ENCODE measurements around the gene SLC10A7.

Gene SLC10A7, protein sequence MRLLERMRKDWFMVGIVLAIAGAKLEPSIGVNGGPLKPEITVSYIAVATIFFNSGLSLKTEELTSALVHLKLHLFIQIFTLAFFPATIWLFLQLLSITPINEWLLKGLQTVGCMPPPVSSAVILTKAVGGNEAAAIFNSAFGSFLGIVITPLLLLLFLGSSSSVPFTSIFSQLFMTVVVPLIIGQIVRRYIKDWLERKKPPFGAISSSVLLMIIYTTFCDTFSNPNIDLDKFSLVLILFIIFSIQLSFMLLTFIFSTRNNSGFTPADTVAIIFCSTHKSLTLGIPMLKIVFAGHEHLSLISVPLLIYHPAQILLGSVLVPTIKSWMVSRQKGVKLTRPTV

DNA sequence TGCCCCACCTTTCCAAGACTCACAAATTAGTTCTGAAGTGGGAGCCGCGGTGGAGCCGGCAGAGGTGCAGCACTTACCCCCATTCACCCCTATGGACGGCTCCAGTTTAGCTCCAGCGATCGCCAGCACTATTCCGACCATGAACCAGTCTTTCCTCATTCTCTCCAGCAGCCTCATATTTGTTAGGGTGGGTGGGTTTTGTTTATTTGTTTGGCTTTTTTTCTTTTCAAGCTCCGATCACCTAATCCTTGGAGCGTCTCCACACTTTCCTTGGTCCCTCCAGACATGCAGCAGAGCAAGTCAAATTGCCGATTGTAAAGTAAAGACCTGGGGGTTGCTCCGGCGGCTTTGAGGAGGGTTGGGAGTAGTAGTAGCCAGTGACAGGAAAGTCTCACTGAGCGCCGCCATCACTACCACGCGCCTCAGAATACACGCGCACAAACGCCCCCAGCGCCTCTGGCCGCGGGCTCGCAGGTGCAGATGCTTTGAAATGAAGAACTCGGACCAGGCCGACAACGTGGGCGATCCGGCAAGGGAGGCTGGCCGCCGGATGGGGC lies at the start of gene SLC10A7:
SLC10A7 (minus strand) TSS at position 400 of the 557 bp plus-strand sequence; CDS start at position 177, 223 bp downstream.
- Mint-ChIP-seq H3K4me3 (no peak within 1 kb of the TSS), H3K27ac (no peak within 1 kb of the TSS), H3K4me1 (ENCODE audit: low read depth) (peaks cover 25% of the 10 kb centered on the region), H3K9me3 (no peaks in the 10 kb centered on the region), H3K27me3 (ENCODE audit: low read depth) (no peaks in the 10 kb centered on the region), H3K36me3 (ENCODE audit: low read depth) (no peaks in the 10 kb centered on the region)

DNA sequence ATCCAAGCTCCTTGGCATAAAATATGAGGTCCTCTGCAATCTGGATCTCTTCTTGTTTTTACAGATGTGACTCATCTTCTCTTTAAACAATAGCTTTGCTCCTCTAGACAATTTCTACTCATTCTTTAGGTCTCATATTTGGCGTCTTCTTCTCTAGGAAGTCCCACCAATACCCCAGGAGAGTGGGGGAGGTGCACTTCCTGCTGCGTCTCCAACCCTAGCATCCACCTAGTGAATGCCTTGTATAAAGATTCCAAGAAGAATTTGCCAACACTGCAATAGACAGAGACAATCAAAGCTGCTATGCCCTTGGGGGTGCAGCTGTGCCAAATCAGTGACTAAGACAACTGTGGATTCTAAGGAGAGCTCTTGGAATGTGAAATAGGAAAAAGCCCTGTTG lies 45.7 kb upstream of the SLC10A7 start:
- Mint-ChIP-seq H3K27ac (no peak overlapping the region), H3K27me3 (ENCODE audit: low read depth) (no peaks in the 10 kb centered on the region), H3K4me1 (ENCODE audit: low read depth) (no peaks in the 10 kb centered on the region), H3K36me3 (ENCODE audit: low read depth) (no peaks in the 10 kb centered on the region), H3K4me3 (no peak overlapping the region), H3K9me3 (no peaks in the 10 kb centered on the region)

DNA sequence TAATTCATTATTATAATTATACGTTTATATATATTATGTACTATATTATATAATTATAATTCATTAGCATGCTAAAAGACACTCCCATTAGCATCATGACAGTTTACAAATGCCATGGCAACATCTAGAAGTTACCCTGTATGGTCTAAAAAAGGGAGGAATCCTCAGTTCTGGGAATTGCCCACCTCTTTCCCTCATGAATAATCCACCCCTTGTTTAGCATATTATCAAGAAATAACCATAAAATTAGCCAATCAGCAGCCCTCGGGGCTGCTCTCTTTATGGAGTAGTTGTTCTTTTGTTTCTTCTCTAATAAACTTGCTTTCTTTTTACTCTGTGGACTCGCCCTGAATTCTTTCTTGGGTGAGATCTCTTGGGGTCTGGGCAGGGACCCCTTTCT lies 42.8 kb upstream of the SLC10A7 start:
- Mint-ChIP-seq H3K27ac (no peak overlapping the region), H3K36me3 (ENCODE audit: low read depth) (peaks cover 2% of the 10 kb centered on the region), H3K9me3 (no peaks in the 10 kb centered on the region), H3K27me3 (ENCODE audit: low read depth) (peaks cover 4% of the 10 kb centered on the region), H3K4me1 (ENCODE audit: low read depth) (no peaks in the 10 kb centered on the region), H3K4me3 (no peak overlapping the region)

DNA sequence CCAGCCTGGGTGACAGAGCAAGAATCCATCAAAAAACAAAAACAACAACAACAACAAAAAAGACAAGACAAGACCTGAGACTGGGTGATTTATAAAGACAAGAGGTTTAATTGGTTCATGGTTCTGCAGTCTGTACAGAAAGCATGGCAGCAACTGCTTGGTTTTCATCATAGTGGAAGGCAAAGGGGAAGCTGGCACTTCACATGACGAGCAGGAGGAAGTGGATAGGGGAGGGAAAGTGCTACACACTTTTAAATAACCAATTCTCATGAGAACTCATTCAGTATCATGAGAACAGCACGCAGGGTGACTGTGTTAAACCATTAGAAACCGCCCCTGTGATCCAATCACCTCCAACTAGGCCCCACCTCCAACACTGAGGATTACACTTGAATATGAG lies 28.4 kb upstream of the SLC10A7 start:
- no peaks in the 10 kb centered on the region for H3K9me3 Mint-ChIP-seq
- H3K36me3 Mint-ChIP-seq (ENCODE audit: low read depth), result no peaks in the 10 kb centered on the region
- no peaks in the 10 kb centered on the region for H3K4me1 Mint-ChIP-seq (ENCODE audit: low read depth)
- H3K27me3 Mint-ChIP-seq (ENCODE audit: low read depth), result peaks cover 4% of the 10 kb centered on the region
- no peak overlapping the region for H3K27ac Mint-ChIP-seq
- H3K4me3 Mint-ChIP-seq, result no peak overlapping the region

DNA sequence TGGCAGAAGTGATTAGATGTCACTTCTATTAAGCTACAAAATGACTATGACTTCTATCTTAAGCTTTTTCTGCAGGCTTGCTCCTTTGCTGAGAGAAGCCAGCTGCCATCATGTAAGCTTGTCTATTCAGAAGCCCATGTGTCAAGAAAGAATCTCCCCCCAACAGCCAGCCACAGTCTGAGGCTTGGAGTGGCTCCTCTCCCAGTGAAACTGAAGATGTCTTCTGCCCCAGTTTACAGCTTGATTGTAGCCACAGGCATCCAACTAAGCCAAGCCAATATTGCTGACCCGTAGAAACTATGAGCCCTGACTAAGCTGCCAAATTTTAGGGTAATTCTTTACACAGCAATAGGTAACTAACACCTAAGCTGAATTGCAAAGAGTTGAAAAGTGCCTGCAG lies 26.7 kb upstream of the SLC10A7 start:
- H3K36me3 Mint-ChIP-seq (ENCODE audit: low read depth), result no peaks in the 10 kb centered on the region
- no peak overlapping the region for H3K4me3 Mint-ChIP-seq
- H3K9me3 Mint-ChIP-seq, result peaks cover 4% of the 10 kb centered on the region
- H3K27me3 Mint-ChIP-seq (ENCODE audit: low read depth), result peaks cover 8% of the 10 kb centered on the region
- H3K4me1 Mint-ChIP-seq (ENCODE audit: low read depth), result no peaks in the 10 kb centered on the region
- no peak overlapping the region for H3K27ac Mint-ChIP-seq

DNA sequence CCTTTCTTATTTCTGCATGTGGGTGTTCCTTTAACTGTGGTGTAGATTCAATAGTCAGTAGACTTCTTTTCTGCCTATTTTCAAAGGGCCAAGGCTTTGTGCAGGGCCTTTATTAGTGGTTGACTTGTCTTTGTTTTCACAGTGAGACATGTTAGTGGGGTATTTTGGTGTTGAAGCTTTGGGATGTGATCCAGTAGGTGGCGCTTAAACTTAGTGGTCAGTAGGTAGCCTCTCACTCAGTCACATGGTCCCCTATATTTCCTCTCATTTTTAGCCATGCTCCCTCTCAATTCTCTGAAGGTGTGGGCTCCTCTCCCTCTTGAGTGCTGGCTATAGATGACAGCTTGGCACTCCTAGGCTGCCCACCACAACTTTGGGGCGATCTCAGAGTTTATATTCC lies 23.4 kb upstream of the SLC10A7 start:
- no peaks in the 10 kb centered on the region for H3K4me1 Mint-ChIP-seq (ENCODE audit: low read depth)
- H3K27me3 Mint-ChIP-seq (ENCODE audit: low read depth), result peaks cover 22% of the 10 kb centered on the region
- H3K36me3 Mint-ChIP-seq (ENCODE audit: low read depth), result no peaks in the 10 kb centered on the region
- H3K9me3 Mint-ChIP-seq, result peaks cover 9% of the 10 kb centered on the region
- H3K4me3 Mint-ChIP-seq, result no peak overlapping the region
- H3K27ac Mint-ChIP-seq, result no peak overlapping the region

DNA sequence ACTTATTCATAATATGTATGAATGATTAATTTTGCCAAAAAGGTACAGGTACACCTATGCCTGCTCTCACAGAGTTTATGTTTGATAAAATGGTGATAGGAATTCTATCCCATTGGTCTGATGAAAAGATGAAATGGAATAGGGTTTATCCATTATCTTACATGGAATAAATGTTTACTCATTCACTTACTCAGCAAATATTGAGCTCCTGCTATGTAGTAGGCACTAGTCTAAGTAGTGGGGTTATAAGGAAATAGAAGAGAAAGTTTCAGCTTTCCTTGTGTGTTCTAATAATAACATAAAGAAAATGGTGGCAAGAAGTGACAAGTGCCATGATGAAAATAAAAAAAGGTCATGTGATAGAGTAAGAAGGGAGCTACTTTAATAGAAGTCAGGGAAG lies 12.4 kb upstream of the SLC10A7 start:
- Mint-ChIP-seq H3K4me3 (no peak overlapping the region), H3K27ac (no peak overlapping the region), H3K36me3 (ENCODE audit: low read depth) (no peaks in the 10 kb centered on the region), H3K9me3 (peaks cover 16% of the 10 kb centered on the region), H3K4me1 (ENCODE audit: low read depth) (no peaks in the 10 kb centered on the region), H3K27me3 (ENCODE audit: low read depth) (peaks cover 10% of the 10 kb centered on the region)

DNA sequence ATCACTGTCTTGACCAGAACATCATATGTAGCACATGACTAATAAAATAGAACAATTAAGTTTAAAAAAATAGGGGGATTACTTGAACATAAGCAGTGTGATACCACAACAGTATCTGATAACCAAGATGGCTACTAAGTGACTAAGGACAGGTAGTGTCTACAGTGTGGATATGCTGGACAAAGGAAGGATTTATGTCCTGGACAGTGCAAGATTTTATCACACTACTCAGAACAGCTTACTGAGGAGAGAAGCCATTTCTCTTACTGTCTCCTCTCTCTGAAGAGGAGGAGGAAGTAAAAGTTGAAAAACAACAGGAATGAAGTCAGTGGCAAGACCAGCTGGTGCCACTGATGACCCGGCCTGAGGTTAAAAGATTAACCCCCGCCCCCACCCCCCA lies 4.0 kb upstream of the SLC10A7 start:
- Mint-ChIP-seq H3K9me3 (peaks cover 7% of the 10 kb centered on the region), H3K27ac (no peak overlapping the region), H3K4me1 (ENCODE audit: low read depth) (peaks cover 15% of the 10 kb centered on the region), H3K27me3 (ENCODE audit: low read depth) (peaks cover 4% of the 10 kb centered on the region), H3K36me3 (ENCODE audit: low read depth) (no peaks in the 10 kb centered on the region), H3K4me3 (no peak overlapping the region)

DNA sequence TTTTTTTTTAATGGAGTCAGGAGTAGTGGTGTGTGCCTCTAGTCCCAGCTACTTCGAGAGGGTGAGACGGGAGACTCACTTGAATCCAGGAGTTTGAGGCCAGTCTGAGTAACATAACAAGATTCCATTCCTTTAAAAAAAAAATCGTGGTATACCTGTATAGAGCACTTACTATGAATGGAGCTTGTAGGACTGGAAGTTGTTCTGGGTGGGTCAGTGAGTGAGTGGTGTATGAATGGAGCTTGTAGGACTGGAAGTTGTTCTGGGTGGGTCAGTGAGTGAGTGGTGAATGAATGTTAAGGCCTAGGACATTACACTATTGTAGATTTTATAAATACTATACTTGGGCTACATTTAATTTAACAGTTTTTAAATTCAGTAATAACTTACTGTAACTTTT lies 2.9 kb upstream of the SLC10A7 start:
- no peaks in the 10 kb centered on the region for H3K9me3 Mint-ChIP-seq
- H3K4me3 Mint-ChIP-seq, result no peak overlapping the region
- H3K27ac Mint-ChIP-seq, result no peak overlapping the region
- peaks cover 15% of the 10 kb centered on the region for H3K4me1 Mint-ChIP-seq (ENCODE audit: low read depth)
- no peaks in the 10 kb centered on the region for H3K27me3 Mint-ChIP-seq (ENCODE audit: low read depth)
- no peaks in the 10 kb centered on the region for H3K36me3 Mint-ChIP-seq (ENCODE audit: low read depth)

DNA sequence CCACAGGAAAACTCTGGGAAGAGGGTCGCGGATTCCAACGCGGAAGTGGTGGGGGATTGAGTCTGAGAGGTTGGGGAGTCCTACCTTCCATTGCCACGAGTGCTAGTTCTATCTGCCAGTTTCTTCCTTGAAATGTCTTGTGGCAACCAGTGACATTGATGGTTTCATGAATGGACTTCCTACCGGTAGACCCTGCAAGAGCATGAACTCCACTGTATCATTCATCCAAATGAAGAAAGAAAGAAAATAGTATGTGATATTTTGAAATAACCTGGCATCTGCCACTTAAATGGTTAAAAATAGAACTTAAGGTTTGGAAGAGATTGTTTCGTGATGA lies 1.1 kb upstream of the SLC10A7 start:
- Mint-ChIP-seq H3K27me3 (ENCODE audit: low read depth) (no peaks in the 10 kb centered on the region), H3K9me3 (no peaks in the 10 kb centered on the region), H3K4me1 (ENCODE audit: low read depth) (peaks cover 25% of the 10 kb centered on the region), H3K27ac (no peak overlapping the region), H3K36me3 (ENCODE audit: low read depth) (no peaks in the 10 kb centered on the region), H3K4me3 (no peak overlapping the region)

DNA sequence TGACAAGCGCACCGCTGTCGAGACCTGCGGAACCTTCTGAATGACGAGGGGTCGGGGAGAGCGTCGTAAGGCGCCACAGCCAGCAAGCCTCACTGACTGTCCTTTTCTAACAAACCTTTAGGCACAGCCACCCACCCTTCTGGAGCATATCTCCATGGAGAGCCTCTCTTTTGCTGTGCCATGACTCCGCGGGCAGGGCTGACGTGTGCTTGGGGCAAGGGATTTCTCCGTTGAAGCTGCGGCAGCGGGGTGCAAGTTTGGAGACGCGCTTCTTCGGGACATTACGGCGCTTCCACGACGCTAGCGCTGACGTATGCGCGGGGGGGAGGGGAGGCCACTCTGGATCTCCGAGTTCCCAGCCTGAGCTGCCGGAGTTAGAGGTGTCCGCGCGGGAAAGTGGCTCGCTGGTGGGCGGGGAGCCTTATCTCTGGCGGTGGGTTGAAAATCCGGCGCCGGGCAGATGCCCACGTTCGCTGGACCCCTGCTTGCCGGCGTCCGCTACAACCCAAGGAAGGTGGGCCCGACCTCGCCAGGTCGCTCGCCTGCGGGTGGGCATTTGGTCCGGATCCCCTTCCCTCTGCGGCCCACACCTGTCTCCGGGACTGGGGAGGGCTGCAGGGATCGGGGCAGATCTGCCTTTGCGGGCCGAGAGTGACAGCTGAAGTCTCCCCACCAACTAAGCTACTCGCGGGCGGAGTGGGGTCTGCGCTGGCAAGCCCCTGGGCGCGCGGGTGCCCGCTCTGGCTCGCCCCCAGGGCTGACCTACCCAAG lies 543 bp upstream of the SLC10A7 start:
- H3K4me3 Mint-ChIP-seq, result no peak overlapping the region
- H3K4me1 Mint-ChIP-seq (ENCODE audit: low read depth), result peaks cover 25% of the 10 kb centered on the region
- no peaks in the 10 kb centered on the region for H3K36me3 Mint-ChIP-seq (ENCODE audit: low read depth)
- no peak overlapping the region for H3K27ac Mint-ChIP-seq
- H3K9me3 Mint-ChIP-seq, result no peaks in the 10 kb centered on the region
- H3K27me3 Mint-ChIP-seq (ENCODE audit: low read depth), result no peaks in the 10 kb centered on the region

DNA sequence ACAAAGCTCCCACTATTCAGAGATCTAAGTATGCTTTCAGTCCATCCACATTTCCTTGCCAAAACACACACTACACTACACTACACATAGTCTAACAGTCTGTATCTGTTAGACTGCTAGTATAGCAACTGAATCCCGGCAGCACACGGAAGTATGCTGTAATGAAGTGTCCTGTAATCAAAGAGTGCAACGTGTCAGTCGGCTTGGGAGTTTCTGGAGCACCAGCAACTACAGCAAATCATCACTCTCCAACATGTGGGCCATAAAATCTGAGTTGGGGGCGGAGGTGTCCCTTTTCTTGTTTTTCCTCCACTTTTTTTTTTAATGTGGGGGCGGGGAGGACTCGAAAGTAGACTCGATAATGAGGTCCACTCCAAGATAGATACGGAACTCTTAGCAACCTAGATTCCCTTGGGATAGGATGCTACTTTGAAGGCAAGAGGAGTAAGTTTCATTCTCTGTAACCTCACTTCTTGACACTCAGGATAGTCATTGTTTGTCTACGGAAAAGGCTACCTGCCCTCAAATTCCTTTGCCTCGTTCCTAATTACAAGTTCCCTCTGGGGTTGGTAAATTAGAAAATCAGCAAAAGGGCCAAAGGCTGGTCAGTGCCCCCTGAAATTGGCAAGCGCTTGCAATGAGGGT lies 722 bp downstream of the SLC10A7 start:
- Mint-ChIP-seq H3K9me3 (no peaks in the 10 kb centered on the region), H3K4me1 (ENCODE audit: low read depth) (peaks cover 25% of the 10 kb centered on the region), H3K36me3 (ENCODE audit: low read depth) (peaks cover 2% of the 10 kb centered on the region), H3K4me3 (no peak overlapping the region), H3K27me3 (ENCODE audit: low read depth) (no peaks in the 10 kb centered on the region), H3K27ac (no peak overlapping the region)

DNA sequence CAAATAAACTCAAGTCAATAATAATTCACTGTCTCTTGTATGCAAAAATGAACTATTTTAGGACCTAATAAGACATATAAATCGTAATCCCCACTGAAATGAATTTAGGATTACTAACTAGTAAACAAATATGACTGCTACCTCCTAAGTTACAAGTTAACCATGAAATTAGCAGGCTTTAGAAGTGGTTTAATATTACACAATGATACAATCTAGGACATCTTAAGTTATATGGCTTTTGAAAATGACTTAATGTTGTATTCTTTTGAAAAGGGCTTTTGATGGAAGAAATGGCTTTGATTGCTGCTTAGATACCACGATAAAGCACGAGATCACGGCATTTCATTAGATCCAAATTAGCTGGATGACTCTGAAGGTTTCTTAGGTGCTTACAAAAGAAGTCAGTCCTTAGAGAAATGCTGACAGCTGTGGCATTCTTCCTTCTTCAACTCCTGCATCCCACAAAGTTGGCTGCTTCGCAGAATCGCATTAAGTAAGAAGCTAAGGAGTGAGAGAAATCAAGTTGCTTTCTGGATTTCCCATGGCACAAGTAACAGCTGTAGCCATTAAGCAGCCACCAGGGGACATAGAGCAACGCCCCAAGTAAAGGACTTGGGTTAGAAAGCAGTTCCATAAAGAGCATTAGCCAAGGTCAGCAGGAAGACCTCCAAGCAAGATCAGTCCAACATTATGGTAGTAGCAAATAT lies 6.9 kb downstream of the SLC10A7 start:
- H3K27ac Mint-ChIP-seq, result no peak overlapping the region
- H3K4me1 Mint-ChIP-seq (ENCODE audit: low read depth), result peaks cover 10% of the 10 kb centered on the region
- no peaks in the 10 kb centered on the region for H3K9me3 Mint-ChIP-seq
- peaks cover 15% of the 10 kb centered on the region for H3K36me3 Mint-ChIP-seq (ENCODE audit: low read depth)
- no peaks in the 10 kb centered on the region for H3K27me3 Mint-ChIP-seq (ENCODE audit: low read depth)
- H3K4me3 Mint-ChIP-seq, result no peak overlapping the region

DNA sequence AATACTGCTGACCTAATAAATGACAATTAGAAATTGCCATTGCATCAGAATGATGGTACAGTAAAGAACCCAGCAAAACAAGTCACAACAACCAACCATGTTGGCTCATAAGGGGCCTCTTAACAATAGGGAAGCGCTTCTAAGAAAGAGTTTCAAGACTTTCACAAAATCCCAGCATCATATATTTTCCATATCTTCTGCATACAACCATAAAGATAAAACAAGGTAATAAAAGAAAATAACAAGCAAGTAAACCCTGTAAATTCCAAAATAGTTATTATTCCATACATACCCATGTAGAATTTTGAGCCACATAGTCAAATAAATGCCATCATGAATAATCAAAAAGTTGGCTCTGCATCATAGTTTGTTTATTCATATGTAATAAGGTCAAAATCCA lies 8.2 kb downstream of the SLC10A7 start:
- H3K27ac Mint-ChIP-seq, result no peak overlapping the region

More for the DNA sequence above, 8.2 kb downstream of the SLC10A7 start:
- Mint-ChIP-seq H3K9me3 (no peaks in the 10 kb centered on the region), H3K4me1 (ENCODE audit: low read depth) (peaks cover 7% of the 10 kb centered on the region), H3K4me3 (no peak overlapping the region), H3K27me3 (ENCODE audit: low read depth) (no peaks in the 10 kb centered on the region), H3K36me3 (ENCODE audit: low read depth) (peaks cover 23% of the 10 kb centered on the region)

All from T-helper 1 cell treated with Interleukin-12 subunit alpha and Interleukin-12 subunit beta and Interleukin-4 antibody, amounts not matched to agents 30 μg/mL and 1 μg/mL, for 36 hours (primary cell).